GM21528 (cell line): Measurements from ENCODE around the gene GNG12.

ENCODE experiments used
- ATAC-seq: cut with Tn5 transposase; IDR thresholded peaks from one replicate; pipeline ENCODE4 v1.9.1; 2021; ENCODE audit warnings: mild to moderate bottlenecking, moderate library complexity; ENCODE audit not compliant: unreplicated experiment, low FRiP score

The GNG12 gene

DNA sequence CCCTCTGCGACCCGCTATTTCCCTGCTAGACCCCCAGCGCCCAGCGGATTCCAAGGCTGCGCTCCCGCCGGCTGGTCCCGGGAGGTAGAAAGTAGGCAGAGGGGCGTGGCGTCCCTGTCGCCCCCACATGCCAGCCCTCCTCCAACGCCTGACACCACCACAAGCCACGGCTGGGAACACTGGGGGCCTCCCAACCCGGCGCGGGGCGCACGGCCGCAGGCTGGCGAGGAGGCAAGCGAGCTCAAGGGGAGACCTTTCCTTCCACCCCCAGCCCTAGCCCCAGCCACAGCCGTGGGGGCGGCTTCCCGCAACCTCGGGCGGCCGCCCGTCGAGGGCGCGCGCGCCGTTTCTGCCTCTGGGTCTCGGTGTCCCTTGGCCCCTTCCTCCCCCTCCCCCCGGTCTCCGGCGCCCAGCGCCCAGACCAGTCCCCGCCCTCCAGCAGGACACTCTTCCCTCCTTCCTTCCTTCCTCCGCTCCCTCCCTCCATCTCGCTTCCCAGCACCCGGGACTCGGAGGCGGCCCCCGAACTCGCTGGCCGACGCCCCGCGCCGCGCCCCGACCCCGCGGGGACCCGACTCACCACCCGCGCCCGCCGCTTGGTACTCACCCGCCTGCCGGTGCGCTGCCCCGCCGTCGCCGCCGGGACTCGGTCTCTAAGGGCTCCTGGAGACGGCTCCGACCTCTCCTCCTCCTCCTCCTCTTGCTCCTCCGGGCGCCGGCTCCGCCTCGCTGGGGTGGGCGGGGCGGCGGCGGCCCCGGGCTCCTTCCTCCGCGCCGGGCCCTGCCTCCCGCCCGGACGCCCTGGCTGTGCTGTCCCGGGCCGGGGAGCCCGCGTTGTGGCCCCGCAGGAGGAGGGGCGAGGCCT is at the start of gene GNG12:
Gene GNG12 (minus strand): TSS at position 731 of the 865 bp plus-strand sequence. CDS start 125,781 bp downstream, outside the sequence.
- ATAC-seq = no peak

DNA sequence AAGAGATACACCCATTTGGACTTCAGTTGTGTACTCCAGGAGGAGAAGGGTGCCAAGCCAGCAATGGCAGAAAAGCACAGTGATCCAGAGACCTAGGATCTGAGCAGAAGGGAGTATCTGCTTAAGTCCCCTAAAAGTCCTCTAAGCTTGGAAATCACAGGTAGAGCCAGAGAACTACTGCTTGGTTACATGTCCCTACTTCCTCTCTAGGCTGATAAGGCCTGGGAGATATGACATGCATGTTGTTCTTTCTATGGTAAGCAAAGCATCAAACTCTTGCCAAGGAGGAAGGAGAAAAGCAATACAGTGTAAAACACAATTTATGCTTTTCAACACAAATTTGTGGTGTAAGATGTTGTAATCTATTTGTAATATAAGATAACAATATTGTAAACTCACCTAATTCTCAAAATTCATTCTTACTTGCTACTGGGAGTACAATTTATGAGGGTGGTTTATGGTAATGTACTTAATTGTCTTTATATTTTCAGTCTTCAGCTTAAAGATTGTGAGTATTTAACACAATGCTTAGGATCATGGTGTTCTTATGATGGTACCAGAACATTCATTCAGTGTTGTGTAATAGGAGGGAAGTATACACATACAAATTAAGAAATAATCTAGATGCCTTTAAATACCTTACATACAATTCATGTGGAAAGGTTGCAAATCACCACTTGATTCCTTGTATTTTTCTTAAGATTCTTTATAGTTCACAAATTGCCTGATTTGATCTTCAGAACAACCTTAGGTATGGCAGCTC is 49.1 kb upstream of the GNG12 start:
- no peak for ATAC-seq

DNA sequence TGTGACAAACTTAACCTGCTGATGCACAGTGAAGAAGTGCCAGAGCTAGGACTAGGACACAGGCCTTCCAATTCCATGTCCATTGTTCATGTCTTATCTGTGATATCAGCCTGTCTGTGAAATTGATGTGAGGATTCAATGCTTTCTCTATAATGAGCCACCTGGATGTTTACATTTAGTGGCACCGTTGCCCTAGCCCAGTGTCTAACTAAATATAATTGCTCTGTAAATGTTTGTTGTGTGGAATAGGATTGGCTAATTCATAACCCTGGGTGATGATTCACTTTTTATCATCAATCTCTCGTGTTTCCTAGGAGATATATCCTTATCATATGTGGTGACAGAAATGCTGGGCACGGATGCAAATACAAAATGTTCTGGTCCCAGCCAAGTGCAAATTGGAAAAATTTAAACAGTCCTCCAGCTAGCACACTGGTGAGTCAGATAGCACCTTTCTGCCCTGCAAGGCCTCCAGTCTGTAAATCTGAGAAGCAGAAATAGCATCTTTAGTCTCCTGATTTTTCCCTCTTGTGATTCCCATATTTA is 46.9 kb upstream of the GNG12 start:
- ATAC-seq = no peak

DNA sequence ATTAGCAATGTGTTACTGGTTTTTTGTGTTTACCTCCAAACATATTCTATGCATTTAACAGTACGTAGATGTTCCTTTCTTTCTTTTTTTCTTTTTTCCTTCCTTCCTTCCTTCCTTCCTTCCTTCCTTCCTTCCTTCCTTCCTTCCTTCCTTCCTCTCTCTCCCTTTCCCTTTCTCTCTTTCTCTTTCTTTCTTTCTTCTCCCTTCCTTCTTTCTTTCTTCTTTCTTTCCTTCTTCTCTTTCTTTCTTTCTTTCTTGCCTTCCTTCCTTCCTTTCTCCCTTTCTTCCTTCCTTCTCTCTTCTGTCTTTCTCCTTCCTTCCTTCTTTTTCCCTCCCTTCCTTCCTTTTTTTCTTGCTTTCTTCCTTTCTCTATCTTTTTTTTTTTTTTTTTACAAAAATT is 46.2 kb upstream of the GNG12 start:
- ATAC-seq = no peak

DNA sequence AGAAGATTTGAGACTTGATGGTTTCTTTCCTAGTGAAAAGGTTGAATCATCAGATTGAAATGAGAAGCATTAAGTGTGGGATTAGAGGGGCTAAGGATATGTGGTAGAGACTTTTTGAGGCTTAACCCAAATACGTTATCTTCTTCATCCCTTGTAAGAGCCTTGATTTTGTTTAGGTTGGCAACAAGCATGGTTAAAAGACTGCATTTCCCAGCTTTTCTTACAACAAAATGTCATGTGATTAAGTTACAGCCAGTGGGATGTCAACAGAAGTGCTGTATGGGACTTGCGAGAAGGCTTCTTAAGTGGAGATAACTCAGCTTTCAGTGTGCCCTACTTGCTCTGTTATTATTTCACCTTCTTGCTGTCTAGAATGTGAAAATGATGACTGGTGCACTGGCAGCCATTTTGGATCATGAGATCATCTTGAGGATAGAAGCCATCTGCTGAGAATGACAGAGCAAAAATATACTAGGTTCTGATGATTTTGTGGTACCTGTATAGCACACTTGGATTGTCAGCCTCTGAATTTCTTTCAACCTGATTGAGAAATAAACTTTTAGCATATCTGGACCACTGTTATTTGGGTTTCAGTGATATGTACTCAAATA is 41.3 kb upstream of the GNG12 start:
- ATAC-seq = no peak

DNA sequence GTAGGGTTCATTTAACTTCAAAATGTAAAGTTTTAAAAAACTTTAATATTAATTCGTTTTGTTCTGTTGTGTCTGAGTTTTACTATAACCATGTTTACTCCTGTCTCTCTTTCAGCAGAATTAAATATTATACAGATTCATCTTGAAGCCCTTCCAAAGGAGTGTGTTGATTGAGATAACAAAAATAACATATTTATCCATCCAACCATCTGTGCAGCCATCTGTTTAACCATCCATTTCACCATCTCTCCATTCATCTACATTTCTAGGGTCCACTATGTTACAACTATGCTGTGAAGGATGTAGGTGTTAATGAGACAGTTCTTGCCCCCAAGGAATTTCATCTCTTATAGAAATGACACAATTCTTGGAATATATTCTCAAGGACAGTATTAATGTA is 36.0 kb upstream of the GNG12 start:
- no peak for ATAC-seq

DNA sequence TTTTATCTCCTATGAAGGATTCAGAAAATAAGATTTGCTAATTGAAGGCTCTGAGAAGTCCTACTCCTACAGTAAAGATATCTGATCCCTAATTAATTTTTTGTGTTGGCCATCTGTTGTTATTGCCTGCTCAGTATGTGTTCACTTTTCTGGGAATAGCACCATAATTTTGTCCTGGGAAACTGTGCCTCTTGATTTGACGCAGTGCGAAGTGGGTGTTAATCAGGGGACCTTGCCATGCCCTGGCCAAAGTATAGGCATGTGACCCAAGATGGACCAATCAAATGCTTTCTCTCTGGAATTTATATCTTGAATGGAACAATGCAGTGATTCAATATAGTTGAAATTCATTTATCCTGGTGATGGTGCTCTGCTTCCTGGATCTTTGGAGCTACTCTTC is 30.4 kb upstream of the GNG12 start:
- no peak for ATAC-seq

DNA sequence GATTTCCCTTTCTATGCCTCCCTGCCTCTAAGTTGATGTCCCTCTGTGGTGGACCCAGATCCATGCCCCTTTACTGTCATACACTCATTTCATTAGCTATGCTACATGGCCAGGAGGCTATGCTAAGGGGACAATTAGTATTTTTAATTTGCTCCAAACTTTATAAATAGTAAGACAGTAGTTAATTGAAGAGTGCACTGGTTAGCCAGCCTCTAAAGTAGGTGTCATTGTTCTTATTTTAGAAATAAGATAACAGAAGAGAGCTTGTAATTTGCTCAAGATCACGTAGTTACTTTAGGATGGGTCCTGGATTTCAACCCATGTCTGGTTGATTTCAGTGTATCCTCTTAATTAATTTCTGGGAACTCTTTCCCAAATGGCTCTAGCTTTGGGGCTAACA is 29.4 kb upstream of the GNG12 start:
- ATAC-seq = no peak

DNA sequence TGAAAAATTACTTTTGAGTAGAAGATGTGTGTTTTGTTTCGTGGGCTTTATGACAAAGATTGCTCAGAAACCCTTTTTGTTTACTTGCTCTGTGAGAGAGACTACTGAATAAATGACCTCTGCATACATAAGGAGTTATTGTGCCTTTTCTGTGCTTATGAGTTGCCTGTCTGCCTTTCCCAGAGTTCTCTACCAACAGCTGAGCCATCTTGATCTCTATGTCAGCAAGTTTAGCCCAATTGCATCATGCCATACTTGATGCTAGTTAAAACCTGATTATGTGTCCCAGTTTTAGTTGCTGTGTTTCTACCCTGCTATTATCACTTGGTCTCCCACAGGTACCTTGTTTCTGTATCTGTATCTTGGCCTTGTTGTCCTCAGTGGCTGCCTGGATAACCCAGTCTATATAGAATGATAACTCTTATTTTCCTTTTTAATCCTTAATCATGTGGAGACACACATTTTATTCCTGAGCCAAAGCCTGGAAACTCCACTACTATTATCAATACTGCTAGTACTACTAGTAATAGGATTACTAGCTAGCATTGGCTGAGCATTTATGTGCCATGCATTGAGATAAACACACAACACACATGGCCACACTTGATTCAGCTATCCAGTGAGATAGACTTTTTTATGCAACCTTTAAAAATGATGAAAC is 28.7 kb upstream of the GNG12 start:
- ATAC-seq = no peak

DNA sequence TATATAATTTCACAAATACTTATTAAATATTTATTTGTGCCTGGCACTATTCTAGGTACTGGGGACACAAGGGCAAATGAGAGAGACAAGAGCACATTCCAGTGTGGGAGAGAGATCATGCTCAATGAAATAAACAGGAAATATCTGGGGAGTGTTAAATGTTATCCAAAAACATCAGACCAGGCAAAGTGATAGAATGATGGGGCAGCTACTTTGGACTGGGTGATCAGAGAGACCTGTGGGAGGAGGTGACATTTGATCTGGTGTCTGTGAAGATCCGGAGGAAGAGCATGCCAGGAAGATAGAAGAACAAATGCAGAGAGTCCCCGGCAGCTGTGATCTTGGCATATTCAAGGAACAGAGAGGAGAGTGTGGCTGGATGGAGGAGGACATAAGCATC is 27.5 kb upstream of the GNG12 start:
- ATAC-seq = no peak

DNA sequence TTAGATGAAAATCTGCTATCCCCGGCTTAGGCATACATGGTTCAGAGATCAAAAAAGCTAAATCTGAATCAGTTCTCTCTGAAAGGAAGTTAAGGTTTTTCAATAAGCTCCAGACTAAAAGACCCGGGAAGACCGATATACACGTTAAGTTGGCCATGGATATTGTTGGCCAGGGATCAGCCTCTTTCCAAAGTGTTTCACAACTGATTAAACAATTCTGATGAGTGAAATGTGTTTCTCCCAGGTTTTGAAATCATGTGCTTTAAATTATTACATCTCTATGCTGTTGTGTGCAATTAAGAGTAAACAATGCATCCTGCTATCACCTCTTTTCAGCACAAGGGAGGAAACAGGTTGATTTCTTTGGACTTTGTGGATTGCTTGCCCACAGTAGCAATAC is 23.7 kb upstream of the GNG12 start:
- ATAC-seq = no peak

DNA sequence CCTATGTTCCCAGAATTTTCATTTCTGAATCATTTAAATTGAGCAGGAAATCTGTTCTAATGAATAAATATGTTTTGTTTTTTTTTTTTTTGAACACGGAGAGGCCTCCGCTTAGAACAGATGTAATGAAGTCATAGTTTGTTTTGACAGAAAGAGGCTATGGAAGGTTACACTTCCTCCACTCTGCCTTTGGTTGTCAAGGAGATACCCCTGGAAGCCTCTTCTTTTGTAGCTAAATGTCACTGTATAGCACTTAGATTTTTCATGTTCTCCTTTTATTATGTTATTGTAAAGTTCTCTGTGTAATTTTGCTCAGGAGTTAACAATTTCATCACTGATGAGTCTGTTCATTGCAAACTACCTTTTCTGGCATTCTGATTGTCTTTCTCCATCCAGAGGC is 22.7 kb upstream of the GNG12 start:
- ATAC-seq = no peak

DNA sequence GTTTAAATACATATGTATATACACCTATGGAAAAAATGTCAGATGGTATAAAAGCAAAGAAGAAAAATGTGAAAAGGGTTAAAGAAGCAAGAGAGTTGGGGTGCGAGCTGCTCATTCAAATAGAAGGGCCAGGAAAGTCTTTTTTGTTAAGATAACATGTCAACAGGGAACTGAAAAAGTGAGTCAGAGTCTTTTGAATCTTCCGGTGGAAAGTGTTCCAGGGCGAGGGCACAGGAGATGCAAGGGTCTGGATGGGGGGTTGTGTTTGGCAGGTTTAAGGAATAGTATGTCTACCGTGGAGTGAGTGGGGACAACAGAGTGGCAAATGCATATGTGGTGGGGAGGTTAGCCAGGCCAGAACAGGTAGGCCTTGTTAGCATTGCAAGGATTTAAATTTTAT is 22.2 kb upstream of the GNG12 start:
- ATAC-seq = no peak

DNA sequence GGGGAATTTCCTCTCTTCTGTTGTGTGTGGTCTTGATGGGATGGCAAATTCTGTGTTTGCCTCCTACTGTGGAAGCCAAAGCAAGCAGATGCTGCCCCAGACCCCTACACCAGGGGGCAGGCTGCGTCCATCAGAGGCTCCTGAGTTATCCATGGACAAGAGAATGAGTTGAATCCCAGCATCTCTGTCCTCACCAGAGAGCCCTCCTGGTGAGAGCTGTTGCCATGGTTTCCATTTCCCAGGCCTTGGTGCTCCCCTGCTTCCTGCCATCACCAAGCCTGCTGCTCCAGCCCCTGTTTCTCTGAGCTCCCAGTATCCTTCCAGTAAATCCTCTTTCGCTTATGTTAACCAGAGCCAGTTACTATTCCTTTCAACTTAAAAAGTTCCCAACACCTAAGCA is 20.4 kb upstream of the GNG12 start:
- no peak for ATAC-seq

DNA sequence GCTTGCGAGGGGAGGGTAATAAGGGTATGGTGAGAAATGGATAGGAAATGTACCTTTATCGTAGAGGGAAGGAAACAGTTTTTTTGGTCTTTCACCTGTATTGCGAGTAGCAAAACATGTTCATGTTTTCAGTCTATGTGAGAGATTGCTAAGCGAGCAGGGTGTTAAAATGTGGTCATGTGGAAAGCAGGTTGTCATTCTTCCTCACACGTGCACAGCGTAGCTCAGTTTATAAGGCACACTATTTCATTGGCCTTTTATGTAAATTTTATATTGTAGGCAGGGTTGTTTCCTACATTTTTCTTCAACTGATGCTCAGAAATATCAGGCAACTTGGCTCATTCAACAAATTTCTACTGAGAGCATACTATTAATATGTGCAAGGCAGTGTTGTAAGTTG is 18.5 kb upstream of the GNG12 start:
- ATAC-seq = no peak

DNA sequence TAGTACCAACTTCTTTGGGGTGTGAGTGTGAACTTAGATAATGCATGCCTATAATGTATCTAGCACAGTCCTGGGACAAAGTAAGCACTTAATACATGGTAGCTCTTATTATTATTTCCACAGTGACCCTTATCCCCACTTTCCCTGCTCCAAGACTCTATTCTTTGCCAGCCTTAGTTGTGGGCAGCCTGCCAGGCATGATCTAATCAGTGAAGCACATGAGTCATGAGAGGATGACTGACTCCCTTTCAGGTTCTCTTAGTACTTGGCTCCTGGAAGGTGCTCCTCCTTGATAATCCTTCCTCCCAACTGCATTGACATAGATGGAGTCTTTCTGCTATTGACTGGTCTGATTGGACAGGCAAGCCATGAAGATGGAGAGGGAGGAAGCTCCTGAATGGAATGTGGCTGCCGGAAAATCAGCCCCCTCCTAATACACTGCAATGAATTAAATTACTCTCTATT is 17.4 kb upstream of the GNG12 start:
- ATAC-seq = no peak

DNA sequence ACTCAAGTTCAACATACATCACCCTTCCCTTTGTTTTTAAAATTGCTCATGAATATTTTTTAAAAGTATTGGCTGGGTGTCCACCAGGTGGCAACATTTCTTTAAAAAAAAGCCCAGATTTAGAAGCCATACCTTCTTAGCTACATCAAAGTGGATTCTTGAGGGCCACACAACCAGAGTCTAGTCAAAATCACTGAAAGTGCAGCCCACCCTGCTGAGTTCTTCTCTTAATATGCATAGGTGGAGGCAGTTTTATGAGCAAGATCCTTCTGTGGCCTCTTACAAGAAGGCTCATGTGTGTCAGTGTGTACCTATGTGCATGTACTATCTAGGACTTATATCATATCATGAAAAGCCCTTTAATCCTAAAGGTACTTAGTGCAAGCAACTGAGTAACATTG is 16.9 kb upstream of the GNG12 start:
- ATAC-seq = no peak

DNA sequence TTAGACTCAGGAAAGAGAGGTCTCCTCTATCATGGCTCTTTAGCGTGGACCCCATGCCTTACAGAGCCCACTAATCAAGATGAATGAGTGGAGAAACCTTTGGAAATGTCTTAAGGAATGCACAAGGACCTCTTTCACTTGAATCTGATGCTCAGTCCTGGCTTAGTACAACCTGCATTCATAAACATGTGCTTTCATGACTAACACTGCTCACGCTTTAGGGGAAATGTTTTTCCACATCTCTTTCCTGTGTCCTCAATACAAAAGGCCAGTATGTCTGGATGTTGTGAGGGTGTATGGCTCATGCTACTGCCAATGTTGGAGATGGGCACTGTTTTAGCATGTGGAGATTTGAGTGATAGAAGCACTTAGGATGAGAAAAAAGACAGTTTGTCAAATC is 14.2 kb upstream of the GNG12 start:
- ATAC-seq = no peak

DNA sequence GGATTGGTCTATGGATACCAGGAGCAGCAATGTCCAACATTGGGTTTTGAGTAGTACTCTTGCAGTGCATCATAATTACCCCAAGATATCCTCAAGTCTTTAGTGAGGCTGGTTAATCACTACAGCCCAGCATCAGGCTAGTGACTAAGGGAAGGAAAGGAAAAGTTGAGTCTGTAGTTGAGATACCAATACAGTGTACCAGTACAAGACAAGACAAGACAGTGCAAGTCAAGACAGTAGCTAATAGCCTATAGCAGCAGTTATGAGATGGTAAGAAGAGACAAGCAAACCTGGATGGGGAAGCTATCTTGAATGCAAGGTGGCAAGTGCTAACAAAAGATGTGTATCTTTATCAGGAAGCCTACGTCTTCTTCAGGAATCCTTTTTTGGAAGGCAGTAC is 13.3 kb upstream of the GNG12 start:
- no peak for ATAC-seq

DNA sequence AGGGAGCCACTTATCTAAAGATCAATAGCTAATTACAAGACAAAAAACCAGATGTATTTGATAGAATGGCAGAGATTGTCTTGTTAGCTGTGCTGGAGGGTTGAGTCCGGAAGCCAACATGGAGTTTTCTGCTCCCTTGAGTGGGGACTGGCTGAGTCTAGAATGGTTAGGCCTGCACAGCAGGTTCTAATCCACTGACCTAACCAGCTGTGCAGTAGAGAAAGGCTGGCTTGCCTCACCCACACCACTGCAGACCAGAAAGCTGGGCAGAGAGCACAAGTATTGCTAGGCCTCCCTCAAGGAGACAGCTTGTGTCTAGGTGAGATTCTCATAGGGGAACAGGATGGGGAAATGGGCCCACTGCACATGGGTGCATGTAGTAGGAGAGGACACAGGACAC is 11.7 kb upstream of the GNG12 start:
- ATAC-seq = no peak

DNA sequence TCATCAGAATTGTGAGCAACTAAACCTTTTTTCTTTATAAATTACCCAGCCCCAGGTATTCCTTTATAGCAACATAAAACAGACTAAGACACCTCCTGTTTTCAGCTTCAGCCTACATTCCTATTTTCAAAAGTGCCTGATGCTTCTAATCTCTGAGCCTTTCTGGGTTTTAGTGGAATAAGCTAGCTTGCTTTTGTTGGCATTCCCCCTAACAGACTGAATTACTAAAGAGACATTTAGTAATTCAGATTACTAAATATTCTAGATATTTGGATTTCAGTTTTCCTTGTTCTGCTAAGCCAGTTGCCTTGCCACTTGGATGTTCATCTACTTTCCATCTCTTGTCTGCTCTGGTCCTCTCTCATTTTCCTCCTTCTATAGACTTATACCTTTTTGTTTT is 10.5 kb upstream of the GNG12 start:
- no peak for ATAC-seq
